Activated T-cell treated with anti-CD3 and anti-CD28 coated beads, Interleukin-2, amount 50 U/mL, for 48 hours (primary cell): ENCODE data around the gene C2CD2.
A peak's percentile ranks its signal among the peaks of the same experiment; 100 is the strongest.
"Not testable (repeated sequence)": the region's sequence is repeated elsewhere in the genome, so short reads cannot be mapped to it uniquely, and the experiment has no call there.

Experiments used
- DNase-seq, 2 experiments: peaks; one replicate each; pipeline ENCODE4 v3.0.0-alpha.2; 2020

C2CD2 gene

DNA sequence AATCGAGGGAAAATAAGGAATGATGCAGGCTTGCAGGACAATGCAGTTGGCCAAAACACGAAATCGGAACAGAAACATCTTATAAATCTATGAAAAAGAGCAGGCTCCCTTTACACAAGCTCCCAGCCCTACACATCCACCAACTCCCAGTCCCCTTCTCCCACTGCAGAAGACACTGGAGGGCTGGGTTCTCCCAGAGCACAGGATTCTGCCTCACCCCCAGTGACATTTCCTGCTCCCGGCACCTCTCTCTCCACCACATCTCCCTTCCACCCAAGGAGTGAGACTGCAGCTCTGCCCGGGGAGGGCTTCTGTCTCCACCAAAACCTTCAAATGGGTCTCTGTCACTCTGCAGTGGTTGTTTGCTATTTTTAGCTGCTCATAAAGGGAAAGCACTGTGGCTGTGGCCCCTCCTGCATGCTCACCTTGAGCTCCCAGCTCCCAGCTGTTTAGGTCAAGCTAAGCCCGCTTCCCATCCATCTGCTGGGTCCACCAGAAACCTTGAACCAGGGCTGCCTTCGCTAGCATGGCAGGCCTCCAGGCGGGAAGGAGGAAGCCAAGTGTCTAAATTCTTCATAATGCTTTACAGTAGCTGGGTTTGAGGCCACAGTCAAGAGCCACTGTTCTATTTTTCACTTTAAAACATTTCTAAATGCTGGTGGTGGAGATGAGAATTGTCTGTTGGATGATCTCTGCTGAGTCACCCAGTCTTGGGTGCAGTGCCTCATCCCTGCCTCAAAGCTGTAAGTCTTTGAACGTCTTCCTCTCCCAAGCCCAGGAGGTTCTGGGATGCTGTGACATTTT lies 3.3 kb upstream of the C2CD2 start:
- no peak for DNase-seq

DNA sequence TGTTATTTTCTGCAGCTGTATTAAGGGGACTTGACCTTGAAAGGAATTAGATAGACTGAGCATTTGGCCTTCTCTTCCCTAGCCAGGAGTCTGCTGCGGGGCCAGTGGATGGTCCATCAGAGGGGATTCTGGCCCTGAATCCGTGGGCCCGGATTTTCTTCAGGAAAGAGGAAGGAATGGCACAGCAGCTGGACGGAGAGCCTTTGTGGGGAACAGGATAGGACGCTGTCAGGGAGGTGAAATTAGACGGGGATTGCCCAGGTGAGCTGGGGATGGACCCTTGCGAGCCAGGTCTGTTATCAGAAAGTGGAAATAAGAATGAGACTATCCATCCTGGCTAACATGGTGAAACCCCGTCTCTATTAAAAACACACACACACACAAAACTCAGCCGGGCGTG lies 1.7 kb upstream of the C2CD2 start:
- no peak for DNase-seq

DNA sequence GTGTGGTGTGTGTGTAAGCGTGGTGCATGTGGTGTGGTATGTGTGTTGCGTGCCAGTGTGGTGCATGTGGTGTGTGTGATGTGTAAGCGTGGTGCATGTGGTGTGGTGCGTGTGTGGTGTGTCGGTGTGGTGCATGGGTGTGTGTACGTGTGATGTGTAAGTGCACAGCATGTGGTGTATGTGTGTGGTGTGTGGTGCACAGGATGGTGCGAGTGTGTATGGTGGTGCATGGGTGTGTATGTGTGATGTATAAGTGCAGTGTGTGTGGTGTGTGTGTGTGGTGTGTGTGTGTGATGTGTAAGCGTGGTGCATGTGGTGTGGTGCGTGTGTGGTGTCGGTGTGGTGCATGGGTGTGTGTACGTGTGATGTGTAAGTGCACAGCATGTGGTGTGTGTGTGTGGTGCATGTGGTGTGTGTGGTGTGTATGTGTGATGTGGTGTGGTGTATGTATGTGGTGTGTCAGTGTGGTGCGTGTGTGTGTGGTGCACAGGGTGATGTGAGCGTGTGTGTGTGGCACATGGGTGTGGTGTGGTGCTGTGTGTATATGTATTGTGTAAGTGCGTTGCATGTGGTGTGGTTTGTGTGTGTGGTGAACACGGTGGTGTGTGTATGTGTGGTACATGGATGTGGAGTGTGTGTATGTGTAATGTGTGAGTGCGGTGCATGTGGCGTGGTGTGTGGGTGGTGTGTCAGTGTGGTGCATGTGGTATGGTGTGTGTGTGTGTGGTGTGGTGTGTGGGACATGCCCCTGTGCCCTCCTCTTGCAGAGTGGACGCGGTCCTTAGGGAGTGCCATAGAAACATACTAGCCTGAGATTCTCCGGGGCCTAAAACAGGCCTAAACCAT lies 1.1 kb upstream of the C2CD2 start:
- DNase-seq = no peak

DNA sequence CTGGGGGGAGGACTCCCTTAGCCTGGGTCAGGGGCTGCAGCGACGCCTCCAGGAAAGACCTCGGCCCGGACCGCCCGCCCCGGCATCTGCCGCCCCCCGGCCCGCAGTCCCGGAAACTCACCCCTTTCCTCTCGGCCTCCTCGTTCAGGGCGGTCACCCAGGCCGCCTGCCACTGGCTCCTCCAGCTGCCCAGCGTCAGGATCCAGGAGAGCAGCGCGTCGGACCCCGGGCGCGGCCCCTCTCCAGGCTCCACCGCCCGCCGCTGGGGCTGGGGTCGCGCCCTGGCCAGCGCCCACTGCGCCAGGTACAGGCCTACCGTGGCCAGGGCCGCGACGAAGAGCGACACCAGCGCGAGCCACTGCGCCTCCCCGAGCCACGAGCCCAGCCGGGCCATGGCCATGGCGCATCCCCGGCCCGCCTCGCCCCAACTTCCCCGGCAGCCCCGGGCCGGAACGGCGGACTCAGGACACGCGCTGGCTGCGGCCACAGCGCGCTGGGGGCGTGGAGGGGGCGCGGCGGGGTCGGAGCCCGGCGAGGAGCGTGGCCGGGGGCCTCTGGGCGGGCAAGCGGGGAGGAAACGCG lies 478 bp downstream of the C2CD2 start:
- DNase-seq = peak in 1 of 2 experiments; percentile 26

DNA sequence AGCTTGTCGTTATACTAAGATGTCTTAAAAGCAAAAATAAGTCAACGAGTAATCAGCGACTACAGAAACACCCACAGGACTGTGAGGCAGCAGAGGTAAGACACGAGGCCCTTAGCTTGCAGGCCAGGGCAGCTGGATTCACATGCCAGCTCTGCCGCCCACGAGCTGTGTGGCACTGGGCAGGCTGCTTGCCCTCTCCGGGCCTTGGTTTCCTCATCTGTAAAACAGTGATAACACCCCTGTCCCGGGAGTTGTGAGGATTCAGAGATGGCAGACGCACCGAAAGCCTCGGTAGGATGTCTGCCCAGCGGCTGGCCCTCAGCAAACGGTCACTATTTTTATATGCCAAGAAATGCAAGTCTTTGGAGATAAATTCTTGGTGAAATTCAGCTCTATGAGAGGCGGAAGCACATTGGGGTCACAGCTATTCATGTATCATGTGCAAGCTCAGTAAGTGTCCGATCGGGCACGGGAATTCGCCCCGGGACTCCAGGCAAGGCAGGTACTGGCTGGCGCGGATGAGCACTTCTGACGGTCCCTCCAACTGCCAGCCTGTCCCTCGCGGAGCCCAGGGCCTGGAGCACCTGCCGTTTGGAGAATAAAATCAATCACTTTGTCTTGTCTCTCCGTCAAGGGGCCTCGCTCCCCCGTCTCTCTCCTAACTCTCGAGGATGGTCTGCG lies 1.1 kb downstream of the C2CD2 start:
- DNase-seq = no peak

DNA sequence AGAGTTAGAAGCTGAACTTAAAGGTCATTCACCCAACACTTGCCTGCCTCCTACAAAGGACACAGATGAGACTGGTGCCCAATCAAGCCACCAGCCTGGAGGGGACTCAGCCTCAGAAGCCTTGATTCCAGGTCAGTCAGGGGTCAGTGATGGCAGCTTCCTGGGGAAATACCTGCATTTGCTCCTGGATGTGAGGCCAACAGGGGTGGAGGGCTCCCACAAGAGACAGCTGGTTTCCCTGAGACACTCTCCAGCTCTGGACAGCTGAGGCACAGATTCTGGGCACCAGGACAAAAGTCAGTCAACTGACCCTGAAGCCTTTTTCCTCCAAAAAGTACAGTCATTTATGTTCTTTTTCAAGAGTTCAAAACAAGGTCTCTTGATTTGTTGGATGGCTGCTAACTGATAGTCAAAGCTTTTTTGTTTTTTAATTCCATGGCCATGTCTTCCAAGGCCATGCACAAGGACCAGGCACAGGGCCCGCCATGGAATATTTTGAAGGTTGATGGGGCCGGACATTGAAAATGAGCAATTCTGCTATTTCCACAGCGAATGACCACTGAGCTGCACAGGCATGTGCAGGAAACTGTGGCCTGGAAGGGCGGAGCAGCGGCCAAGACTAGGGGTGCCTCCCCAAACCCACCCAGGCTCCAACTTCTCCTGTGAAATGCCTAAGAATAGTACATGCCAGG lies 1.8 kb downstream of the C2CD2 start:
- no peak for DNase-seq

DNA sequence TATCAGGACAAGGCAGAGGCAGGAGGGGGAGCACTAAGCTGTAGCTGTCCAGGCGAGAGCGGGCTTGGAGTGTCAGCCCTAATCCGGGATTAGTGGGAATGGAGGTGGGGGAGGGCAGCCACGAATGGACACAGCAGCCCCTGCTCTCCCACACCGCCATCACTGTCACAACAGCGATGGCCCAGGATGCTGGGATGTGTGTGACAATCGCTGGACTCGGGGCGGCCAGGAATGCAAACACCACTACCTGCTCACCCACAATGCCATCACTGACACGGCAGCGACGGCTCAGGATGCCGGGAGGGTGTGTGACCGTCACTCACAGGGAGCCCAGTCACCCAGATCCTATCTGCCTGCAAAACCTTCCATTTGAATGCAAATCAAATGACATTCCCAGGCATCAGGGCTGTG lies 2.9 kb downstream of the C2CD2 start:
- no peak for DNase-seq

DNA sequence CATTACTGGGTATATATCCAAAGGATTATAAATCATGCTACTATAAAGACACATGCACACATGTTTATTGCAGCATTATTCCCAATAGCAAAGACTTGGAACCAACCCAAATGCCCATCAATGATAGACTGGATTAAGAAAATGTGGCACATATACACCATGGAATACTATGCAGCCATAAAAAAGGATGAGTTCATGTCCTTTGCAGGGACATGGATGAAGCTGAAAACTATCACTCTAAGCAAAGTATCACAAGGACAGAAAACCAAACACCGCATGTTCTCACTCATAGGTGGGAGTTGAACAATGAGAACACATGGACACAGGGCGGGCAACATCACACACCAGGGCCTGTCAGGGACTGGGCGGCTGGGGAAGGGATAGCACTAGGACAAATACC lies 4.2 kb downstream of the C2CD2 start:
- not testable (repeated sequence) for DNase-seq

DNA sequence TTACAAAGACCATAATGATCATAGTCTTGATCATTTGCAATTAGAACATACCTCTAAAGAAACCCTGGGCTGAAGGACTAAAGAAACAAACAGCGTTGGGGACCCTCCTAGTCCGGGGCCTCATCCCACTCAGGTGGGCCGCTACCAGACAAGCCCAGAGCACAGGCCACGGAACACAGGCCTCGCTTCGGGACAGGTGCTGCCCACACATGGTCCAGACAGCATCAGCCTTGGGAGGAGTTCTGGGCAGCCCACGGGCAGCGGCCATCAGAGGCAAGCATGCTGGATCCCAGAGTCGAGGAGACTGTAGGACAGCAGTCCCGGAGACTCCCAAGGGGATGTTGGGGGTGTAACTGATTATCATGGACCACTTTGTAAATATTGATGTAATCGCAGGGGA lies 4.9 kb downstream of the C2CD2 start:
- DNase-seq = no peak

DNA sequence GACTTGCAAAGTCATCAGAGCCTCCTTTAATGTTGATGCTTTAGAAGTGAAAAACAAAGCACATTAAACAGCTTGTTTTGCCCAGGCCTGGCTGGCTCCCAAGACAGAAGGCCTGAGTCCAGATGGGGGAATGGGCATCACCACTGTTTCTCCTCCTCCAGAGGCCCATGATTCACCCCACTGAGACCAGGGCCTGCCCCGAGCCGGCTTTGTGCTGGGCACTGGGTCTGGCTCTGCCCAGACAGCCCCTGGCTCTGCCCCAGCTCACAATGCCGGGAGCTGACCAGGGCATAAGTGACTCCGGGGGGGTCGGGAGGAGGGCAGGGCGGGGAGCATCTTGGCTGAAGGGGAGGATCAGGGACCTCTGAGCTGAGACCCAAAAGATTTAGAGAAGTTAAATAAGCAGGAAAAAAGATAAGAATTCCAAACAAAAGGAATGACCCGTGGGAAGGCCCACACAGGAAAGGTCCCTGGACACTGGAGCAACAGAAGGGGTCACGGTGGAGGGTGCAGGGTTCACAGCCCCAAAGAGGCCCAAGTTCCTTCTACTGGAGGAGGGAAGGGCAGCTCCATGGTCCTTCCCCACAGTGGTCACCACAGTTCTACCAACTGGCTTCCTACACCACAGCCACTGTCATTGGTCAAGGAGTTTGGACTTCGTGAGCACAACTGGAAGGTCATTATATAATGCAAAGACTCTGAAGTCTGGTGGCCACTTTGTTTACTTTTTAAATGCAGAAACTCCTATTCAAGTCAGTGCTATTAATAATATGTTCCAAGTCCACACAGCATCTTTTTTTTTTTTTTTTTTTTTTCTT lies 5.5 kb downstream of the C2CD2 start:
- no peak for DNase-seq

DNA sequence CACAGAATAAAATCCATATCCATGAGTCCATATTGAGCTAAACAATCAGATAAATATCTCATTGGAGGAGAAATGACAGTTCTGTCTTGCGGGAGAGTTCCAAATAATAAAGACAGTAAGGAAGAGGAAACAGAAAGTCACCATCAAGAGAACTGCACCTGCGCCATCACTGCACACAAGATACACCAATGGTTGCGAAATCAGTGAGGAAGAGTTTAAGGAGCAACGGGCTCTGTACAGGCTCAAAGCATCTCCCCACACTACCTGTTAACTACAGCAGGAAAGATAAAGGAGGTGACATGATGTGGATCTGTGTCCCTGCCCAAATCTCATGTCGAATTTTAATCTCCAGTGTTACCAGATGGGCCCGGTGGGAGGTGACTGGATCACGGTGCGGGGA lies 7.8 kb downstream of the C2CD2 start:
- no peak for DNase-seq

DNA sequence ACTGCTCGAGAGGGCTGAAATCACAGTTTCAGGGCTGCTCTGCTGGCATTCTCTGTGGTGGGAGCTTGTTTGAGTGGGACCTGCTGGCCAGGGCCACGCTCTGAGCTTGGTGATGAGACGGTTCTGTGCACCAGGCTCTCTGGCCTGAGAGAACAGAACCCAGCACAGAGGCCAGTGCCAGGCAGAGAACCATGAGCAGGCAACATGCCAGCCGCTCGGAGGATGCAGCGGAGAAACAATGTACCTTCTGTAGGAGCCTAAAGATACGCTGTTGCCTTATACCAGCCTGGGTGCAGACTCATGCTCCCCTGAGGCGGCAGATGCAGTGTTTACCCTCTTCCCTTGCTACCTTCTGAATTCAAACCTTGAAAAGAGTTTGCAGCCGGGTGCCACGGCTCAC lies 10.0 kb downstream of the C2CD2 start:
- DNase-seq = no peak

DNA sequence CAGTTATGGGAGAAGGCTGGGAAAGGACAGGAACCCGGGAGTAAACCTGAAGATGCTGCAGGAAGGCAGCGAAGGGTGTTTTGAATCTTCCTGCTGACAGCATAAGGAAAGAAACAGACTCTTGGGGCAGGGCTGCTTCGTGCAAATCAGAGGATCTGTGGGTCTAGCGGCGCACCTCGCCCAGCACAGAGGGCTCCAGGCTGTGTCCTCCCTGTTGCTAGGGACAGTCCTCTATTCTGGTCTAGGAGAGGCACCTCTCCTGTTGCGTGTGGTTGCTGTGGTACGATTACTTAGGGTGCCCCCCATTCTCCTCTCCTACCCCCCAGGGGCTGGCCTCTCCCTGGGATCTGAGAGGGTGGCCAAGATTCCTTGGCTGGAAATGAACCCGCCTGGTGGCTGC lies 11.4 kb downstream of the C2CD2 start:
- no peak for DNase-seq

DNA sequence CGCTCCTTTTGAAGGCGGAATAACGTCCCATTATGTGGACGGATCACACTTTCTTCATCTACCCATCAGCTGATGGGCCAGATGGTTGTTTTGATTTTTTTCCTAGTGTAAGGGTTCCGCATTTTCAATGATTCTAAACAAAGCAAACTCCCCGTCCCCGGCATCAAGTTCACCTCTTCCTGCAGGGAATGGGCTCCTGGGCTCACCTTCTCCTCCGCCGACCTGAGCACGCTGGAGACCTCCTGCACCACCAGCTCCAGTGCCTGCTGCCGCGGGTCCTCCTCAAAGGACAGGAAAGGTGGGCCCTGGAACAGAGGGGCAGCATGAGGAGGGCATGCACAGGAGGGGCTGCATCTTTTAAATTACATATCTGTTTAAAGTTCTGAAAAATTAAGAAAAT lies 11.9 kb downstream of the C2CD2 start:
- DNase-seq = no peak

DNA sequence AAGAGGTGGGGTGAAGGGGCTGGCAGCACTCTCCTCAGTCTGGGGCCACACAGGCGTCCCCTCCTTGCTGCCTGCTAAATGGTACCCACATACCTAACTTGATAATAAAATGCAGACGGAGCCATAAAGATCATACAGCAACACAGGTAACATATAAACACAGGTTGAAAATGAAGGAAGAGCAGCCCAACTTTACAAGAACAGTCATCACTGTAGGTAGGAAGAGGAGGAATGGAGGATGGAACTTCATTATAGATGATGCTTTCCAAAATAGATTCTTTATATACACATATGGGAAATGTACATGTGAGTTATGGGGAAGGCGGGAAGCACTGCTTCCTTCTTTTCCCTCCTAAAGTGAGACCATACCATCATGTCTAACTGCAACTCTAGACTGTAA lies 13.4 kb downstream of the C2CD2 start:
- no peak for DNase-seq

DNA sequence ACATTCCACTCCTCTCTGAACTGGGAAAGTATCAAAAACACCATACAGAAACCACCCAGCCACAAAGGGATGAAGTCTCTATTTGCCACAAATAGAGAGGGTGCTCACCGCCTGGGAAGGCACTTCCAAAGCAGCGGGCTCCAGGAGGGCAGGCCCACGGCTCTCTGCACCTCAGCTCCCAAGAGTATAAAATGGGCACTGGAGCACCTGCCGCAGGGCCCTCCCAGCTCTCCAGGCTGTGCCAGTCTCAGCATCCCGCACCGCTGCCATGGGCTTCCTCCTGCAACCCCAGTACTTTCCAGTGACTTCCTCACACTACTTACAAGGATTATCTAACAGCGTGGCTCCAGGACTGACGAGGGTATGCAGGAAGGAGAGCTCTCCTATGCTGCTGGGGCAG lies 14.4 kb downstream of the C2CD2 start:
- no peak for DNase-seq

DNA sequence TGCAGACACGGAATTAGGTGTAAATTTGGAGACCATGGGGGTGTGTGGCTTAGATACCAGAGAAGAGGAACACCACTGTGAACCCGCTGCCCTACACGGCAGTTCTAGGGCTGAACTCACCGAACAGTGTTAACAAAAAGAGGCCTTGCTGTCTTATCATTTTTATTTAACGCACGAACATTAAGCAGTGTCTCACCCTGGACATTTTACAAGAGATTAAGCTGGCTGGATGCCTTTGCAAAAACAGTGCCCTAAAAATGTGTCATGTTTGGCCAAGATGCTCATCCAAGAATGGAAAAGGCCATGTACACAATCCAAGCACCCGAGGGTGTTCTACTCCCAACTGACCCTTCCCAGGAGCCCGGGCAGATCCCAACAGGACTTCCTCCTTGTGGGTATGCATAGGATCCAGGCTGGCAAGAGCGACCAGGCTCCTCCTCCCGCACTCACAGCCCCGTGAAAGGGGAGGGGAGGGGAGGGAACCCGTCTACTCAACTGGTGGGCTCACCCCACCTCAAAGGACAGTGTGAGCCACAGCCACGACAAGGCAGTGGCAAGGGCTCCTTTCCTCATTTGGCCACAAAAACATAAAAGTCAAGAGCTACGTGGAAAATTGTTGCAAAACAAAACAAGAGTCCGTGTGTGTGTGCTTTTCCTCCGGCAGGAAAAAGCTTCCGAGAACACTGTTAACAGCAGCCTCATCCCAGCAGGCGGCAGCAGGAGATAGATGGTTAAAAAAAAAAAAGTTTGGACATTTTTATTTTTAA lies 20.3 kb downstream of the C2CD2 start:
- DNase-seq = no peak

DNA sequence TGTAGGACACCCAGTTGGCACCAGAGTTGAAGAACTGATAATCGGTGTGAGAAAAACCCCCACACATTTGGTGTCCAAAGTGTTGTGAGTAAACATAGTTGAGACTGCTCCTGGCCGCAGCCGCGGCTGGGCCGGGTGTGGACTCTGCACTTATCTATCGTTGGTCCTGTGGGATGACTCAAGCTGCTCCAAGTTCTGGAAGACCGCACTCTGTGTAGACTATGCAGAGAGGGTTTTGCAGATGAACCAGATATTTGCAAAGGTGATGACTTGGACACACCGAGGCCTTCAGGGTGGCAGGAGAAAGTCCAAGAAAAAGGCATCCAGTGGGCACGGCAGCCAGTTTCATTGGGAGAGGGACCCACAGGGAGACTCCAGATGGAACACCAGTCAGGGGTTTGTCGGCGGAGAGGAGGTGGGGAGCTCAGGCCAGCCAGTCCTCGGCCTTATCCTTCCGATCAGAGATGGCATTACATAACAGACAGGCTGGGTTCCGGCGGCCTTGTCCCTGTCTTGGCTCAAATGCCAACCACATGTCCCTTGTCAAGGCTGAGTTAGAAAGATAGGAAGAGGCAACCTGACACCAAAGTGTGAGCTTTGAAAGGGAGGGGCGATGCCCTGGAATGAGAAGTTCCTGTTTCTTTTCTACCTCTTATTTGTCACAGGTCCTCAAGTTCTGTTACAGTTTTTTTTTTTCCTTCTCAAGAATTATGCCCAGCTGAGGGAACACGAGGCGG lies 21.1 kb downstream of the C2CD2 start:
- DNase-seq = no peak

DNA sequence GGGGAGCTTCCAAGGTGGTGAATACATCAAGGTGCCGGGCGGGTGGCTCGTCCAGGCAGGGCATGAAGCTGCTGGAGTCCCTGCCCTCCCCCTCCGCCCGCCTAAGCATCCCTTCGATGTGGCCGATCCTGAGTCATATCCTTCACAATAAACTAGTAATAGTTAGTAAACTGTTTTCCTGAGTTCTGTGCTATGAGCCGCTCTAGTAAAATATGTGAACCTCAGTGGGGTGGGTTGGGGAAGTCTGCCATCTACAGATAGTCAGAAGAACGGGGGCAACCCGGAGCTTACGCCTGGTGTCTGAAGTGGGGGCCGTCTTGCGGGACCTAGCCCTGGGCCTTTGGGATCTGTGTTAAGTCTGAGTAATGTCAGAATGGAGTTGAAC lies 21.6 kb downstream of the C2CD2 start:
- no peak for DNase-seq

DNA sequence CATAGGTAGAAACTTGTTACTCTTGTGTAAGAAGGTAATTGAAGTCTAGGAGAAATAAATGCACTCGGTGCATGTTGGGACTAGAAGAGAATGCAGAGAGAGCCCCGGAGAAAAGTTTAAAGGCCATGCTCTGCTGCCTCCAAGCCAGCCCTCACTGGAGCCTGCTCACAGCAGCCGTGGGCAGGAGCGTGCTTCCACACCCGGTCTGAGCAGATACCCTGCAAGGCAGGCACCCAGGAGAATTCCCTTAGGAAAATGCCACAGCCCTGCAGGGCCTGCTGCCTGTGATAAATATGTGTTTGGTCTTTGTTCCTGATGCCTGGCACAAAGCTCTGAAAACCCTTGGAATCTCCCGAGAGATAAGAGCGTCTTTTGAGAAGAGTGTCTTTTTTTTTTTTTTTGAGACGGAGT lies 22.8 kb downstream of the C2CD2 start:
- no peak for DNase-seq
